Endothelial cell of umbilical vein (primary cell): ENCODE measurements around the gene VIM. TPM values are rescaled to one million over a fixed set of nuclear protein-coding genes. Genes with fewer than 3 reads are reported as not detected.

Experiments used
- BruUV-seq: library from RNA; stranded (reverse); fragments of 400-500 nt; replicated peaks from 2 replicates; lab custom pipeline; 2021; lab: Mats Ljungman, UMichigan
- CTCF ChIA-PET: fragments of 300-600, 350-600 bp; sonication (Branson Sonifier 250); formaldehyde crosslinking; loops from one replicate; lab custom pipeline; 2021; ENCODE audit warnings: antibody characterized with exemption, inconsistent platforms; lab: Charles Lee
- POLR2A ChIA-PET: fragments of 300-600, 350-600 bp; sonication (Branson Sonifier 250); formaldehyde crosslinking; loops from one replicate; lab custom pipeline; 2021; ENCODE audit warnings: antibody characterized with exemption, inconsistent platforms; lab: Charles Lee
- DNase-seq: peaks from one replicate; pipeline ENCODE4 v3.0.0-alpha.2; 2011; ENCODE audit warnings: low read depth, low spot score
- FAIRE-seq: peaks from 2 replicates; lab custom pipeline; 2011; peaks lifted over from hg19 to GRCh38; lab: Jason Lieb, UNC
- H2AFZ ChIP-seq: 2 replicates; pipeline ENCODE4 v1.6.0; 2012; ENCODE audit warnings: low read depth, low read length, control low read depth, inconsistent platforms
- H3K27ac ChIP-seq: 2 replicates; pipeline ENCODE4 v1.5.1; 2011; ENCODE audit warnings: low read depth, mild to moderate bottlenecking, control low read depth, low read length, moderate library complexity; ENCODE audit not compliant: insufficient read depth
- H3K27me3 ChIP-seq, 2 experiments: 2 replicates each; pipeline versions ENCODE4 v1.6.0 to v1.6.1; 2011; ENCODE audit warnings: low read length in 2 of 2, mixed read lengths in 1 of 2; ENCODE audit not compliant: control insufficient read depth in 2 of 2, insufficient read depth in 2 of 2
- H3K36me3 ChIP-seq, 2 experiments: 2 replicates in 1 of 2; 3 replicates in 1 of 2; pipeline ENCODE4 v1.5.1; 2011; ENCODE audit warnings: low read length in 2 of 2, mild to moderate bottlenecking in 1 of 2, moderate library complexity in 1 of 2; ENCODE audit not compliant: control insufficient read depth in 2 of 2, insufficient read depth in 2 of 2; ENCODE audit errors: extremely low read depth in 1 of 2
- H3K4me1 ChIP-seq: 3 replicates; pipeline ENCODE4 v1.5.1; 2011; ENCODE audit warnings: mild to moderate bottlenecking, low read length; ENCODE audit not compliant: control insufficient read depth, insufficient read depth; ENCODE audit errors: extremely low read depth
- H3K4me2 ChIP-seq: 2 replicates; pipeline ENCODE4 v1.6.1; 2011; ENCODE audit warnings: low read length, control low read depth, mixed read lengths; ENCODE audit not compliant: insufficient read depth
- H3K4me3 ChIP-seq, 3 experiments: fragments of 200-600 bp in 1 of 3; sonication (generic), shearing (Covaris generic) in 1 of 3; replicated peaks in 1 of 3; 2 replicates each; pipeline ENCODE4 v1.5.1; 2011 to 2016; ENCODE audit warnings: control low read depth in 3 of 3, low read length in 3 of 3, mild to moderate bottlenecking in 2 of 3, inconsistent platforms in 1 of 3, low read depth in 1 of 3, moderate library complexity in 1 of 3; ENCODE audit not compliant: insufficient read depth in 1 of 3
- H3K79me2 ChIP-seq: 2 replicates; pipeline ENCODE4 v1.6.0; 2012; ENCODE audit warnings: low read length, inconsistent platforms; ENCODE audit not compliant: control insufficient read depth, insufficient read depth
- H3K9ac ChIP-seq: replicated peaks from 2 replicates; pipeline ENCODE3; 2011; ENCODE audit warnings: low read length, control low read depth; ENCODE audit not compliant: insufficient read depth; ENCODE audit errors: extremely low read depth
- H3K9me1 ChIP-seq: replicated peaks from 3 replicates; pipeline ENCODE4 v1.6.0; 2011; ENCODE audit warnings: mild to moderate bottlenecking, low read length; ENCODE audit not compliant: control insufficient read depth, insufficient read depth; ENCODE audit errors: extremely low read depth
- H3K9me3 ChIP-seq: replicated peaks from 2 replicates; pipeline ENCODE4 v1.5.1; 2012; ENCODE audit warnings: low read length, inconsistent platforms; ENCODE audit not compliant: control insufficient read depth, insufficient read depth
- H4K20me1 ChIP-seq: replicated peaks from 2 replicates; pipeline ENCODE3; 2011; ENCODE audit warnings: mild to moderate bottlenecking, low read length; ENCODE audit not compliant: control insufficient read depth, insufficient read depth; ENCODE audit errors: extremely low read depth
- EZH2 ChIP-seq: IDR thresholded peaks from 2 replicates; pipeline ENCODE4 v1.6.1; 2012; ENCODE audit warnings: borderline replicate concordance, low read depth, mild to moderate bottlenecking, moderate library complexity, low read length, inconsistent platforms; ENCODE audit not compliant: severe bottlenecking
- FOS ChIP-seq: IDR thresholded peaks from 2 replicates; pipeline ENCODE4 v1.6.1; 2011; ENCODE audit warnings: mild to moderate bottlenecking, low read length, moderate library complexity, borderline replicate concordance; ENCODE audit not compliant: insufficient read depth
- GATA2 ChIP-seq: IDR thresholded peaks from 2 replicates; pipeline ENCODE4 v1.7.0; 2011; ENCODE audit warnings: low read depth, mild to moderate bottlenecking, moderate library complexity, mixed read lengths, low read length; ENCODE audit not compliant: insufficient read length, insufficient read depth
- JUN ChIP-seq: IDR thresholded peaks from 2 replicates; pipeline ENCODE4 v1.6.1; 2011; ENCODE audit warnings: borderline replicate concordance, low read depth; ENCODE audit not compliant: insufficient read length, insufficient read depth
- MAX ChIP-seq: IDR thresholded peaks from 2 replicates; pipeline ENCODE4 v1.6.1; 2011; ENCODE audit not compliant: insufficient read depth, insufficient read length
- MYC ChIP-seq: IDR thresholded peaks from one replicate; pipeline ENCODE4 v1.6.1; 2011; ENCODE audit warnings: mild to moderate bottlenecking, low read depth, low read length
- POLR2AphosphoS5 ChIP-seq: IDR thresholded peaks from 2 replicates; pipeline ENCODE4 v1.6.1; 2012; ENCODE audit warnings: low read depth, mild to moderate bottlenecking, control low read depth, low read length, moderate library complexity; ENCODE audit not compliant: insufficient read depth
- dilution Hi-C: fragments of 300-500 bp; cut with MboI; formaldehyde crosslinking; loops from one replicate; pipeline ENCODE4 v1.15.0; 2019; ENCODE audit warnings: low sequenced_read_pairs; ENCODE audit not compliant: extremely low pct_ligation_motif_present
- intact Hi-C: fragments of 100-400 bp; cut with micrococcal nuclease; formaldehyde crosslinking; loops from one replicate; pipeline ENCODE4 v1.10.0; 2022
- polyA plus RNA-seq, 4 experiments: library from polyadenylated mRNA; depleted of rRNA in 3 of 4; stranded (reverse) in 3 of 4; unstranded in 1 of 4; fragments of >200 nt; gene quantifications; 2 replicates each; pipeline versions ENCODE4 v1.2.1 to v1.2.3, GENCODE V29; 2011 to 2012; ENCODE audit warnings: missing spikeins in 1 of 4
- total RNA-seq: library from RNA; stranded (reverse); gene quantifications from 2 replicates; pipeline ENCODE4 v1.2.3, GENCODE V29; 2021
- TF ChIP-seq, protein P1 (sequence below), 2 donors: IDR thresholded peaks; 1 replicate in 1 of 2; 2 replicates in 1 of 2; pipeline ENCODE4 v1.5.1; 2011; ENCODE audit warnings: low read length in 2 of 2, mild to moderate bottlenecking in 2 of 2, moderate library complexity in 2 of 2, control low read depth in 1 of 2, inconsistent platforms in 1 of 2, low read depth in 1 of 2; ENCODE audit not compliant: insufficient read depth in 1 of 2; ENCODE audit errors: extremely low read depth in 1 of 2

VIM gene
- total and polyA plus RNA-seq, 2 donors (not counting 3 experiments of a cell fraction or from before 2014, with no cell fraction given), result 5,699 to 5,781 TPM

DNA sequence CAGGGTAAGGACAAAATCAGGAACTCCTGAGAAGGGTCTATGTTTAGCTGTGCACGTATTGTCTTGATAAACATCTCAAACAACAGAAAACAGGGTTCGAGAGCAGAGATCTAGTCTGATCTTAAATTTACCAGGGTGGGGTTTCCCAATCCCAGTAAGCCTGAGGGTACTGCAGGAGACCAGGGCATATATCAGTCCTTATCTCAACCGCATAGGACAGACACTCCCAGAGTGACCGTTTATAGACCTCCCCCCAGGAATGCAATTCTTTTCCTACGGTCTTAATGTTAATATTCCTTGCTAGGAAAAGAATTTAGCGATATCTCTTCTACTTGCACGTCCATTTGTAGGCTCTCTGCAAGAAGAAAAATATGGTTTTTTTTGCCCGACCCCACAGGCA, 35.5 kb downstream of the VIM start:
- Histone ChIP-seq H3K4me1 (no peaks in the 10 kb centered on the region), H3K9ac (no peak overlapping the region), H3K79me2 (no peaks in the 10 kb centered on the region), H3K9me3 (peaks cover 12% of the 10 kb centered on the region), H3K27me3 (peaks cover 1 to 11% of the 10 kb centered on the region in 2 experiments), H2AFZ (no peak overlapping the region), H3K27ac (no peak overlapping the region), H3K36me3 (no peaks in the 10 kb centered on the region), H3K4me3 (no peak overlapping the region), H3K4me2 (no peak overlapping the region), H3K9me1 (no peaks in the 10 kb centered on the region), H4K20me1 (no peaks in the 10 kb centered on the region)
- ChIA-PET CTCF (no interaction called here), POLR2A (no interaction called here)
- intact Hi-C loops, result no loop called here
- no peak for DNase-seq
- no TSS peak for BruUV-seq
- dilution Hi-C loops, result no loop called here
- no peak for FAIRE-seq
- TF ChIP-seq JUN (no peak), EZH2 (no peak), MYC (no peak), POLR2AphosphoS5 (no peak), GATA2 (no peak), FOS (no peak), MAX (no peak)
- TF ChIP-seq, protein P1, sequence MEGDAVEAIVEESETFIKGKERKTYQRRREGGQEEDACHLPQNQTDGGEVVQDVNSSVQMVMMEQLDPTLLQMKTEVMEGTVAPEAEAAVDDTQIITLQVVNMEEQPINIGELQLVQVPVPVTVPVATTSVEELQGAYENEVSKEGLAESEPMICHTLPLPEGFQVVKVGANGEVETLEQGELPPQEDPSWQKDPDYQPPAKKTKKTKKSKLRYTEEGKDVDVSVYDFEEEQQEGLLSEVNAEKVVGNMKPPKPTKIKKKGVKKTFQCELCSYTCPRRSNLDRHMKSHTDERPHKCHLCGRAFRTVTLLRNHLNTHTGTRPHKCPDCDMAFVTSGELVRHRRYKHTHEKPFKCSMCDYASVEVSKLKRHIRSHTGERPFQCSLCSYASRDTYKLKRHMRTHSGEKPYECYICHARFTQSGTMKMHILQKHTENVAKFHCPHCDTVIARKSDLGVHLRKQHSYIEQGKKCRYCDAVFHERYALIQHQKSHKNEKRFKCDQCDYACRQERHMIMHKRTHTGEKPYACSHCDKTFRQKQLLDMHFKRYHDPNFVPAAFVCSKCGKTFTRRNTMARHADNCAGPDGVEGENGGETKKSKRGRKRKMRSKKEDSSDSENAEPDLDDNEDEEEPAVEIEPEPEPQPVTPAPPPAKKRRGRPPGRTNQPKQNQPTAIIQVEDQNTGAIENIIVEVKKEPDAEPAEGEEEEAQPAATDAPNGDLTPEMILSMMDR (IDR thresholded peaks at IDR 0.05; ENCODE audit: extremely low read depth in 1 of 2, insufficient read depth in 1 of 2, low read depth in 1 of 2, low read length in 2 of 2), result no peak
